HEK293 (cell line): ENCODE results near the gene AATK.

Experiments
- GLIS1 ChIP-seq: fragments of 450-650 bp; formaldehyde crosslinking; IDR thresholded peaks from 2 replicates; pipeline ENCODE4 v1.5.1; 2016; ENCODE audit warnings: missing biosample characterization, missing genetic modification characterization
- HIC1 ChIP-seq: fragments of 450-650 bp; formaldehyde crosslinking; IDR thresholded peaks from 2 replicates; pipeline ENCODE4 v1.5.1; 2016; ENCODE audit warnings: missing biosample characterization, missing genetic modification characterization
- KLF7 ChIP-seq: fragments of 450-650 bp; formaldehyde crosslinking; IDR thresholded peaks from 2 replicates; pipeline ENCODE4 v1.5.1; 2016; ENCODE audit warnings: missing biosample characterization, missing genetic modification characterization, borderline replicate concordance
- PRDM2 ChIP-seq: fragments of 450-650 bp; formaldehyde crosslinking; IDR thresholded peaks from 2 replicates; pipeline ENCODE4 v1.5.1; 2016; ENCODE audit warnings: missing biosample characterization, missing genetic modification characterization, borderline replicate concordance
- REPIN1 ChIP-seq: fragments of 450-650 bp; formaldehyde crosslinking; IDR thresholded peaks from 2 replicates; pipeline ENCODE4 v1.5.1; 2017; ENCODE audit warnings: missing biosample characterization, missing genetic modification characterization, low read depth
- SP3 ChIP-seq: fragments of 450-650 bp; formaldehyde crosslinking; IDR thresholded peaks from 2 replicates; pipeline ENCODE4 v1.5.1; 2016; ENCODE audit warnings: missing biosample characterization, missing genetic modification characterization
- ZBTB21 ChIP-seq: fragments of 450-650 bp; formaldehyde crosslinking; IDR thresholded peaks from 2 replicates; pipeline ENCODE4 v1.5.1; 2017; ENCODE audit warnings: missing biosample characterization, missing genetic modification characterization
- ZFP69B ChIP-seq: fragments of 450-650 bp; formaldehyde crosslinking; IDR thresholded peaks from 2 replicates; pipeline ENCODE4 v1.5.1; 2016; ENCODE audit warnings: missing biosample characterization, missing genetic modification characterization
- ZNF280D ChIP-seq: fragments of 450-650 bp; formaldehyde crosslinking; IDR thresholded peaks from 2 replicates; pipeline ENCODE4 v1.5.1; 2016; ENCODE audit warnings: missing biosample characterization, missing genetic modification characterization
- ZNF366 ChIP-seq: fragments of 450-650 bp; formaldehyde crosslinking; conservative IDR thresholded peaks from 2 replicates; pipeline ENCODE4 v1.5.1; 2016; ENCODE audit warnings: missing biosample characterization, missing genetic modification characterization
- ZNF37A ChIP-seq: fragments of 450-650 bp; IDR thresholded peaks from 2 replicates; pipeline ENCODE4 v1.5.1; 2018; ENCODE audit warnings: missing biosample characterization, missing genetic modification characterization
- ZNF449 ChIP-seq: fragments of 450-650 bp; formaldehyde crosslinking; IDR thresholded peaks from 2 replicates; pipeline ENCODE4 v1.5.1; 2017; ENCODE audit warnings: missing biosample characterization, mild to moderate bottlenecking, missing genetic modification characterization, moderate library complexity
- ZNF514 ChIP-seq: fragments of 450-650 bp; formaldehyde crosslinking; IDR thresholded peaks from 2 replicates; pipeline ENCODE4 v1.5.1; 2016; ENCODE audit warnings: missing biosample characterization, missing genetic modification characterization
- ZNF548 ChIP-seq: fragments of 450-650 bp; formaldehyde crosslinking; IDR thresholded peaks from 2 replicates; pipeline ENCODE4 v1.5.1; 2016; ENCODE audit warnings: missing biosample characterization, missing genetic modification characterization
- ZNF623 ChIP-seq: fragments of 450-650 bp; formaldehyde crosslinking; IDR thresholded peaks from 2 replicates; pipeline ENCODE4 v1.5.1; 2016; ENCODE audit warnings: missing biosample characterization, missing genetic modification characterization
- ZNF654 ChIP-seq: fragments of 450-650 bp; formaldehyde crosslinking; IDR thresholded peaks from 2 replicates; pipeline ENCODE4 v1.5.1; 2016; ENCODE audit warnings: low read depth, missing biosample characterization, missing genetic modification characterization
- ZNF658 ChIP-seq: fragments of 450-650 bp; formaldehyde crosslinking; IDR thresholded peaks from 2 replicates; pipeline ENCODE4; 2016; ENCODE audit warnings: missing biosample characterization, missing genetic modification characterization
- ZNF837 ChIP-seq: fragments of 450-650 bp; formaldehyde crosslinking; IDR thresholded peaks from 2 replicates; pipeline ENCODE4 v1.5.1; 2016; ENCODE audit warnings: missing biosample characterization, missing genetic modification characterization

Gene AATK

GRCh38 chr17:81163703-81164370 lies 2.2 kb downstream of the AATK start (continued):
- TF ChIP-seq KLF7 (tag by site-specific recombination) (no peak), HIC1 (tag by site-specific recombination) (peak; percentile 33; the same call in 1 of the 2 replicates), ZNF658 (tag by site-specific recombination) (no peak), ZNF366 (no peak), ZFP69B (tag by site-specific recombination) (0 out of 2 replicates have a peak, but pooled peaks have one; percentile 48), ZBTB21 (tag by site-specific recombination) (no peak), ZNF654 (no peak), PRDM2 (tag by site-specific recombination) (no peak), GLIS1 (tag by site-specific recombination) (peak; percentile 12; the same call in 1 of the 2 replicates), ZNF837 (no peak), ZNF449 (tag by site-specific recombination) (no peak), ZNF514 (no peak), ZNF623 (tag by site-specific recombination) (no peak), ZNF548 (tag by site-specific recombination) (no peak), REPIN1 (tag by site-specific recombination) (no peak), ZNF280D (tag by site-specific recombination) (no peak), ZNF37A (no peak), SP3 (tag by site-specific recombination) (no peak)
